GM10248 (cell line): ENCODE results near the gene USP24.

Experiments
- CTCF ChIA-PET: fragments of 300-600 bp; sonication (Branson Sonifier 250); formaldehyde crosslinking; extraction: SDS; loops from one replicate; lab custom pipeline; 2021; ENCODE audit warnings: antibody characterized with exemption; lab: Yijun Ruan, JAX
- POLR2A ChIA-PET: fragments of 350-650 bp; sonication (Branson Sonifier 250); formaldehyde crosslinking; extraction: SDS; loops from one replicate; lab custom pipeline; 2020; ENCODE audit warnings: antibody characterized with exemption; lab: Yijun Ruan, JAX
- DNase-seq: peaks from one replicate; pipeline ENCODE4 v3.0.0; 2012; ENCODE audit errors: extremely low spot score
- CTCF ChIP-seq: IDR thresholded peaks from 2 replicates; pipeline ENCODE4 v1.5.1; 2012; ENCODE audit warnings: mild to moderate bottlenecking, low read depth; ENCODE audit errors: extremely low read depth, missing control alignments, control extremely low read depth

USP24 gene

DNA sequence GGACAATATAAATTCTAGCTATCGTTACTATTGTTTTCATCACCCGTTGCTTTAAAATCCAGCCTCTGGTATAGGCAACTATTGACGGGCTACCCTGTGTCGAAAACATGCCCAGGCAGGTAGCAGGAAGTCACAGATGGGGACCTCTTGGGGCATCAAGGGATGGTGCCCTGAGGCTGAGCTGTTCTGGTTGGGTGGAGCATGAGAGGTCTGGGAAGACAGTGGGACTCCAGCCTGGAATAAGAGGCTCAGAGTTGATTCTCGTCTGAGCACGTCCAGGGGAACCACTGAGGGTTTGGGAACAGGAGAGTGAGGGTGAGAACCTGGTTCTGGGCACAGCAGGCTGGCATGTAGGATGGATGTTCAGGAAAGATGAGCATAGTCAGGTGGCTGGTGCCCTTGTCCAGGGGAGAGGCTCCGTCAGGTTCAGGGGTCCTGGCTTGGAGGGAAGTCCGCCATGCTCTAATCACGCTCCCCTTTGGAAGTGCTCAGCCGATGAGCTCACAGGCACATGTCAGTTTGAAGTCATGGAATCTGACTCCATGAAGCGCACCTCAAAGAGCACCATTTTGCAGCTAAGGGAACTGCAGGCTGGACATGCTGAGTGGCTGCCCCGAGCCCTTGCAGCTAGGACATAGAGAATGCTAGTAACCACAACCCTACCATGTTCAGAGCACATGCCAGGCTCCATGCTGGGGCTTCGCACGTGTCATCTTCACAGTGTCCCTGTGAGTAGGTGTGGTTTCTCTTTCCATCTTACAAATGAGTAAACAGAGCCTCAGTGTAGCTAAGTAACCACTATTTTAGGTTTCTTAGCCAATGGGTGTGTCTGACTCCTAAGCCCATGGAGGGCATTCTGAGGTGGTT is 154.8 kb downstream of the USP24 start:
- ChIA-PET CTCF (interaction anchor here (0.6 to 1.4 kb wide), 4 partner anchors 11 to 115 kb away, joined by 3 to 5 read pairs (median 3); no protein-coding TSS in a partner anchor), POLR2A (no interaction called here)
- no peak for TF ChIP-seq CTCF
- DNase-seq = no peak

- DNase-seq = no peak
- CTCF ChIA-PET = interaction anchor here (0.6 to 1.2 kb wide), 3 partner anchors 10 to 114 kb away, joined by 3 to 5 read pairs (median 3); no protein-coding TSS in a partner anchor
- POLR2A ChIA-PET = no interaction called here
- no peak for TF ChIP-seq CTCF
Observed at GRCh38 chr1:55059302-55060132, 155.6 kb downstream of the USP24 start.

GRCh38 chr1:55057956-55058298 is 157.2 kb downstream of the USP24 start:
- ChIA-PET POLR2A (no interaction called here), CTCF (no interaction called here)
- DNase-seq = no peak
- no peak for TF ChIP-seq CTCF

DNA sequence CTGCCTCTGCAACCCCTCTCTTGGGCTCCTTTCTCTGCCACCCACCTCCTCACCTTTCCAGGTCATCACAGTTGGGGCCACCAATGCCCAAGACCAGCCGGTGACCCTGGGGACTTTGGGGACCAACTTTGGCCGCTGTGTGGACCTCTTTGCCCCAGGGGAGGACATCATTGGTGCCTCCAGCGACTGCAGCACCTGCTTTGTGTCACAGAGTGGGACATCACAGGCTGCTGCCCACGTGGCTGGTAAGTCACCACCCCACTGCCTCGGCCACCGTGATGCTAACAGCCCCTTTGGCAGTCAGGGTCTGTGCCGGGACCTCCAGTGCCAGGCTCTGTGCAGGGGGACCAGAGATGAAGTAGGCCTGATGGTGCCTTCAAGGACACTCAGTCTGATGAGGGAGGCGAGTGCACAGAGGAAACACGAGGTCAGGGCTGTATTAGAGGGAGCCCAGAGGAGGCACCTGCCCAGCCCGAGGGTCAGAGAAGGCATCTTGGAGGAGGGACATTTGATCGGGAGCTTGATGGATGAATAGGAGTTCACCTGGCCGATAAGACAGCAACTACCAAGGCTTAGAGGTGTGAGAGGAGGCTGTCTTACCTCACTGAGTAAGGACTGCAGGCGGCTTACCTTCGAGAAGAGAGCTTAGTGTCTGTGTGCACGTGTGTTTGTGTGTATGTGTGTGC is 157.8 kb downstream of the USP24 start:
- ChIA-PET POLR2A (no interaction called here), CTCF (no interaction called here)
- DNase-seq = no peak
- TF ChIP-seq CTCF = no peak

GRCh38 chr1:55056632-55056992 is 158.6 kb downstream of the USP24 start:
- TF ChIP-seq CTCF = no peak
- ChIA-PET CTCF (no interaction called here), POLR2A (no interaction called here)
- no peak for DNase-seq

DNA sequence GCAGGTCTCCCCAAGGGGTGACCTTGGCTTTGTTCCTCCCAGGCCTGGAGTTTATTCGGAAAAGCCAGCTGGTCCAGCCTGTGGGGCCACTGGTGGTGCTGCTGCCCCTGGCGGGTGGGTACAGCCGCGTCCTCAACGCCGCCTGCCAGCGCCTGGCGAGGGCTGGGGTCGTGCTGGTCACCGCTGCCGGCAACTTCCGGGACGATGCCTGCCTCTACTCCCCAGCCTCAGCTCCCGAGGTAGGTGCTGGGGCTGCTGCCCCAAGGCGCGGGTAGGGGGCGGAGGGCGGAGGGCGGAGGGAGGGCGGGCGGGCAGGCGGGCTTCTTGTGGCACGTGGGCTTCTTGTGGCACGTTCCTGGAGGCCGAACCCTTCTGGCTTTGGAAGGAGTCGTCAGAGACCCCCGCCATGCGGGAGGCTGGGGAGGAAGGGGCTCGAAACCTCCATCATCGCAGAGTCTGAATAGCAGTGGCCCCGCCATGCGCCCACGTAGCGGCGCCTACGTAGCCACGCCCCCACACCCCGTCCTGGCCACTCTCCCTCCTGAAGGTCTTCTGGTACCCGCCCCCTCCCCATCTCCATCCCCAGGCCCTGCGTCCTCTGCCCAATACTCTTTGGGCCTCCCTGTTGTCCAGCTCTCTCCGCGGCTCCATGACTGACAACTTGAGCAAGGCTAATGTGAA is 159.1 kb downstream of the USP24 start:
- ChIA-PET POLR2A (no interaction called here), CTCF (no interaction called here)
- no peak for DNase-seq
- TF ChIP-seq CTCF = no peak
